HUDEP-2 (cell line): ENCODE measurements around the gene RUNX3.
A peak's percentile ranks its signal among the peaks of the same experiment; 100 is the strongest.
"Not testable (repeated sequence)": the region's sequence is repeated elsewhere in the genome, so short reads cannot be mapped to it uniquely, and the experiment has no call there.

Source experiments
- DNase-seq, 76 experiments: peaks; one replicate each; lab custom pipeline; 2025; ENCODE audit not compliant: unreplicated experiment in 76 of 76; lab: John Stamatoyannopoulos, UW

The RUNX3 gene

DNA sequence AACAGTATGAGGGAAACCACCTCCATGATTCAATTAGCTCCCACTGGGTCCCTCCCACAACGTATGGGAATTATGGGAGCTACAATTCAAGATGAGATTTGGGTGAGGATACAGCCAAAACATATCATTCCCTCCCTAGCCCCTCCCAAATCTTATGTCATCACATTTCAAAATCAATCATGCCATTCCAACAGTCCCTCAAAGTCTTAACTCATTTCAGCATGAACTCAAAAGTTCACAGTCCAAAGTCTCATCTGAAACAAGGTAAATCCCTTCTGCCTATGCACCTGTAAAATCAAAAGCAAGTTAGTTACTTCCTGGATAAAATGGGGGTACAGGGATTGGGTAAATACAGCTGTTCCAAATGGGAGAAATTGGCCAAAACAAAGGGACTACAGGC lies 38.7 kb downstream of the RUNX3 start:
- DNase-seq: not testable (repeated sequence)

- DNase-seq: no peak
Observed at GRCh38 chr1:24890887-24891286, 39.2 kb downstream of the RUNX3 start.

GRCh38 chr1:24888971-24889676 lies 41.0 kb downstream of the RUNX3 start:
- DNase-seq: no peak

DNA sequence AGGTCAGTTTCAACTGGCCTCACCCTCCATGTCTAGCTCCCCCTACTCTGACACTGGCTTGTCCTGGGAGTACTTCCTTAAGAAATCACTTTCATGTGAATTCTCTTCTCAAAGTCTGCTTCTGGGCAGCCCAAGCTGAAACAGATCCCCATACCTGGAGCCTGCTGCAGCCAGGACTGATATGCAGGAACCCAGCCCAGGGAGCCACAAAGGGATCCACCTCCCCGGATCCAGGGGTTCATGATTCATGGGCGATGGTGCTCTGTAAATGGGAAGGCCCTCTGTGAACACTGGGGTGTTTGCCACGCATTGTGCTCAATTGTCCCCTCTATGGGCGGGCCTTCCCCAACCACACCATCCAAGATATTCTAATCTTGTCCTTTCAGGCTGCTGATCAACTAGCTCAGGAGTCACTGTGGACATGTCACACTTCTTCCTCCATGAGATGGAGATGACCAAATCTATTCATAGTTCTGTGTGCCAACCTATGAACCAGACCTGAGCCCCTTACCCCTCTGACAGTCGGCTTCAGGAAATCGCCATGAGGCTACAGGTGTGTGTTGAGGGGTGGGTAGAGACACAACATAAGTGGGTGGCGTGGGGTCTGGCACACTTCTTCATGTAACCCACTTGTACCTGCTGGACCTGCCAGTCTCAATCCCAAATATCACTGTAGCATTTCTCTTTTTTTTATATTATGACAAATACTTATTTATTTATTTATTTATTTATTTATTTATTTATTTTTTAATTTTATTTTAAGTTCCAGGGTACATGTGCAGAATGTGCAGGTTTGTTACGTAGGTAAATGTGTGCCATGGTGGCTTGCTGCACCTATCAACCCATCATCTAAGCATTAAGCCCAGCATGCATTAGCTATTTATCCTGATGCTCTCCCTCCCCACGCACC lies 41.8 kb downstream of the RUNX3 start:
- no peak for DNase-seq

GRCh38 chr1:24886241-24886640 lies 43.8 kb downstream of the RUNX3 start:
- DNase-seq: no peak

GRCh38 chr1:24884751-24885150 lies 45.3 kb downstream of the RUNX3 start:
- no peak for DNase-seq

DNA sequence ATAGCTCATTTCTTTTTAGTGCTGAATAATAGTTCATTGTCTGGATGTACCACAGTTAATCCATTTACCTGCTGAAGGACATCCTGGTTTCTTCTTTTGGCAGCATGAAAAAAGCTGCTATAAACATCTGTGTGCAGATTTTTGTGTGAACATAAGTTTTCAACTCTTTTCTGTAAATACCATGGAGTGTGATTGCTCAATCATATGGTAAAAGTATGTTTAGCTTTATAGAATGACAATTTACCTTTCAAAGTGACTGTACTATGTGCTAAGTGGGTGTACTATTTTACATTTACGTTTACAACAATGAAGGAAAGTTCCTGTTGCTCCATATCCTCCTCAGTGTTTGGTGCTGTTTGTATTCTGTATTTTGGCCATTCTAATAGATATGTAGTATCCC lies 49.0 kb downstream of the RUNX3 start:
- no peak for DNase-seq

GRCh38 chr1:24878775-24879742 lies 51.0 kb downstream of the RUNX3 start:
- DNase-seq: no peak

DNA sequence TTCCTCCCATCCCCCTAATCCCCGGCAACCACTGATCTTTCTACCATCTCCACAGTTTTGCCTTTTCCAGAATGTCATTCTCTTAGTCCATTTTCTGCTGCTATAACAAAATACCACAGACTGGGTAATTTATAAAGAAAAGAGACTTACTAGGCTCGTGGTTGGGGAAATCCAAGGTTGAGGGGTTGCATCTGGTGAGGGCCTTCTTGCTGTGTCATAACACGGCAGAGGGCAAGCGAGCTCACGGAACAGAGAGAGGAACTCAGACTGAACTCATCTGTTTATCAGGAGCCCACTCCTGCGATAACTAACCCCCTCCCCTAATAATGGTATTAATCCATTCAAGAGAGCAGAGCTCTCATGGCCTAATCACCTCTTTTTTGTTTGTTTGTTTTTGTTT lies 52.0 kb downstream of the RUNX3 start:
- no peak for DNase-seq

GRCh38 chr1:24875991-24876506 lies 54.0 kb downstream of the RUNX3 start:
- DNase-seq: no peak

DNA sequence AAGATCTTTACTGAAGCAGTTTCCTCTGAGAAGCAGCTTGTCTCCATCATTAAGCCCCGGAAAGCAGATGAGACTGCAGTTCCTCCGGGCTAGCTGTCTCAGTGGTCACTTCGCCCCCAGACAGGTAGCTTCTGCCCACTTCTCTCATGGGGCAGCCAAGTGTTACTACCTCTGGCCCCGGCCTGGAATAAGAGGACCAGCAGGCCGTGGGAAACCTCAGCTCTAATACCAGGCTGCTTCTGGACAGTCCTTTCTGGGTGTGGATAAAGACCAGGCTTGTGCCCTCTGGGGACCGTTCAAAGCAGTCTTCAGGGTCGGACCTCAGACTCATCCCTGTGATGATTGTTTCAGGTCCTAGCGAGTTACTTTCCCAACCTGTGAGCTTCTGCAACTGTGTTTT lies 54.8 kb downstream of the RUNX3 start:
- DNase-seq: no peak

GRCh38 chr1:24874611-24875234 lies 55.4 kb downstream of the RUNX3 start:
- no peak for DNase-seq

DNA sequence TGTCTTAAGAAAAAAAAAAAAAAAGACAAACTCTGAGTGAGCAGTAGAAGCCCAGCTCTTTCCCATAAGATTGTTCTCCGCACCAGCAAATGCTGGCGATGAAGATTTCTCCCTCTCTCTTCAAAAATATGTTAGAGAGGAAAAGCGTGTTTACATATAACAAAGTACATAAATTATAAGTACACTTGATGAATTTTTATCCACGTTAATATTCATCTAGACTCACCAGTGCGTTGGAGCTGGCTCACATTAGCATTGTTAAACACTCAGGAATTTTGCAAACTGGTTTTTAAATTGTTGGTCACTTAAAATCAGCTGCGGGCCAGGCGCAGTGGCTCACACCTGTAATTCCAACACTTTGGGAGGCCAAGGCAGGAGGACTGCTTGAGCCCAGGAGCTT lies 56.0 kb downstream of the RUNX3 start:
- DNase-seq: no peak

GRCh38 chr1:24873148-24873547 lies 56.9 kb downstream of the RUNX3 start:
- no peak for DNase-seq

- no peak for DNase-seq
Observed at GRCh38 chr1:24872061-24872850, 57.8 kb downstream of the RUNX3 start.

GRCh38 chr1:24871306-24871901 lies 58.7 kb downstream of the RUNX3 start:
- no peak for DNase-seq

GRCh38 chr1:24870551-24871195 lies 59.4 kb downstream of the RUNX3 start:
- DNase-seq: peak in 1 of 76 experiments; percentile 6

DNA sequence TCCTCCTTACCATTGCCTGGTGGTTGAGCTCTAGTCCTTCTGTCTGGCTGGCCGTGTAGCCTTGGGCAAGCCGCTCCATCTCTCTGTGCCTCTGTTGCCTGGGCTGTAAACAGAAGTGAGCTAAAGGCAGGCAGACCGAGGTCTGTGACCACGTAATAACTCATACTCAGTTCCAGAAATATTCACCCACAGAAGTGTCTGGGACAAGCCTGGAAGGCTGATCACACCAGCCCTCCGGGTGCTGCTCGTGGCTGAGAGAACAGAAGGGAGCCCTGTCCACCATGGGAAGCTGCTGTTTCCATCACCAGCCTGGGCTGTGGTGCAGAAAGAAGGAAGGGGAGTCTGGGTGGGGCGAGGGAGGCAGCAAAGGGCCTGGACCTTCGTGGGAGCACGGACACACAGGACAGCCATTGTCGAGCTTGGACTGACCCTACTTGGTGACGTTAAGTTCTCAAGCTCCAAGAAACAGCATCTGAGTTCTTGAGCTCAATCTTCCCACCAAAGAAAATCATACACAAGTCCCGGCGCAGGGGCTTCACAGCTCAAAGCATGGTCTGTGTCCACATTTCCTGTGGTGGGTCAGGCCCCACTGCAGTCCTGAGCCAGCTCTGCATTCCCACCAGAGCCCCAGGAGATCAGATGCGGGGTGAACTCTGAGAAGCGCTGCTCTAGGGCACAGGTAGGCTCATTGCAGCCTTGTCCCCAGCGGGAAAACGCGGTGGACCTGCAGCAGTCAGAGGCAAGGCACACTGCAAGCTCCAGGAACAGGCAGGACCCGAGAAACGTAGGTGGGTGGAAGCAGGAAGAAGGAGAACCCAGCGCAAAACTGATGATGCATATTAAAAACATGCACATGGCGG lies 61.8 kb downstream of the RUNX3 start:
- no peak for DNase-seq
